NCI-H2196 treated with DMSO at 0.1 percent for 48 hours (cell line): ENCODE data around the gene USP17L13.
"Not testable (repeated sequence)": the region's sequence is repeated elsewhere in the genome, so short reads cannot be mapped to it uniquely, and the experiment has no call there.

Source experiments
- DNase-seq: peaks from one replicate; lab custom pipeline; 2025; ENCODE audit not compliant: unreplicated experiment; lab: John Stamatoyannopoulos, UW

The USP17L13 gene

GRCh38 chr4:9224596-9224995 is at the start of gene USP17L13:
Gene USP17L13 (plus strand): TSS chr4:9224896. CDS start chr4:9224896, 0 bp downstream.
- DNase-seq: not testable (repeated sequence)

- DNase-seq: not testable (repeated sequence)
Observed at GRCh38 chr4:9210357-9210756, 14.3 kb upstream of the USP17L13 start, which contains the start of gene USP17L10. Gene USP17L10 (plus strand): TSS chr4:9210657. CDS start chr4:9210657, 0 bp downstream.

- DNase-seq: not testable (repeated sequence)
Observed at GRCh38 chr4:9214701-9215100, 10.0 kb upstream of the USP17L13 start.

GRCh38 chr4:9215105-9215504 is 9.6 kb upstream of the USP17L13 start, which contains the start of gene USP17L11:
Gene USP17L11 (plus strand): TSS chr4:9215405. CDS start chr4:9215405, 0 bp downstream.
- not testable (repeated sequence) for DNase-seq

- not testable (repeated sequence) for DNase-seq
Observed at GRCh38 chr4:9219852-9220251, 4.8 kb upstream of the USP17L13 start, which contains the start of gene USP17L12. Gene USP17L12 (plus strand): TSS chr4:9220152. CDS start chr4:9220152, 0 bp downstream.

GRCh38 chr4:9230249-9230648 is 5.6 kb downstream of the USP17L13 start:
- not testable (repeated sequence) for DNase-seq

- DNase-seq: not testable (repeated sequence)
Observed at GRCh38 chr4:9234085-9234484, 9.4 kb downstream of the USP17L13 start, which contains the start of gene USP17L15. Gene USP17L15 (plus strand): TSS chr4:9234385. CDS start chr4:9234385, 0 bp downstream.

- DNase-seq: not testable (repeated sequence)
Observed at GRCh38 chr4:9238461-9238860, 13.8 kb downstream of the USP17L13 start.

- not testable (repeated sequence) for DNase-seq
Observed at GRCh38 chr4:9243579-9243978, 18.9 kb downstream of the USP17L13 start, which contains the start of gene USP17L17. Gene USP17L17 (plus strand): TSS chr4:9243879. CDS start chr4:9243879, 0 bp downstream.

GRCh38 chr4:9247953-9248680 is 23.4 kb downstream of the USP17L13 start, which contains the start of gene USP17L18:
Gene USP17L18 (plus strand): TSS chr4:9248630. CDS start chr4:9248630, 0 bp downstream.
- DNase-seq: not testable (repeated sequence)

- not testable (repeated sequence) for DNase-seq
Observed at GRCh38 chr4:9253078-9253477, 28.4 kb downstream of the USP17L13 start, which contains the start of gene USP17L19. Gene USP17L19 (plus strand): TSS chr4:9253378. CDS start chr4:9253378, 0 bp downstream.

GRCh38 chr4:9257824-9258223 is 33.1 kb downstream of the USP17L13 start, which contains the start of gene USP17L20:
Gene USP17L20 (plus strand): TSS chr4:9258124. CDS start chr4:9258124, 0 bp downstream.
- not testable (repeated sequence) for DNase-seq

GRCh38 chr4:9262572-9262971 is 37.9 kb downstream of the USP17L13 start, which contains the start of gene USP17L21:
Gene USP17L21 (plus strand): TSS chr4:9262872. CDS start chr4:9262872, 0 bp downstream.
- not testable (repeated sequence) for DNase-seq

GRCh38 chr4:9267319-9267718 is 42.6 kb downstream of the USP17L13 start, which contains the start of gene USP17L22:
Gene USP17L22 (plus strand): TSS chr4:9267619. CDS start chr4:9267619, 0 bp downstream.
- not testable (repeated sequence) for DNase-seq

GRCh38 chr4:9271719-9272118 is 47.0 kb downstream of the USP17L13 start:
- DNase-seq: not testable (repeated sequence)
